ENCODE measurements around the gene ZNF750.

ZNF750 gene

DNA sequence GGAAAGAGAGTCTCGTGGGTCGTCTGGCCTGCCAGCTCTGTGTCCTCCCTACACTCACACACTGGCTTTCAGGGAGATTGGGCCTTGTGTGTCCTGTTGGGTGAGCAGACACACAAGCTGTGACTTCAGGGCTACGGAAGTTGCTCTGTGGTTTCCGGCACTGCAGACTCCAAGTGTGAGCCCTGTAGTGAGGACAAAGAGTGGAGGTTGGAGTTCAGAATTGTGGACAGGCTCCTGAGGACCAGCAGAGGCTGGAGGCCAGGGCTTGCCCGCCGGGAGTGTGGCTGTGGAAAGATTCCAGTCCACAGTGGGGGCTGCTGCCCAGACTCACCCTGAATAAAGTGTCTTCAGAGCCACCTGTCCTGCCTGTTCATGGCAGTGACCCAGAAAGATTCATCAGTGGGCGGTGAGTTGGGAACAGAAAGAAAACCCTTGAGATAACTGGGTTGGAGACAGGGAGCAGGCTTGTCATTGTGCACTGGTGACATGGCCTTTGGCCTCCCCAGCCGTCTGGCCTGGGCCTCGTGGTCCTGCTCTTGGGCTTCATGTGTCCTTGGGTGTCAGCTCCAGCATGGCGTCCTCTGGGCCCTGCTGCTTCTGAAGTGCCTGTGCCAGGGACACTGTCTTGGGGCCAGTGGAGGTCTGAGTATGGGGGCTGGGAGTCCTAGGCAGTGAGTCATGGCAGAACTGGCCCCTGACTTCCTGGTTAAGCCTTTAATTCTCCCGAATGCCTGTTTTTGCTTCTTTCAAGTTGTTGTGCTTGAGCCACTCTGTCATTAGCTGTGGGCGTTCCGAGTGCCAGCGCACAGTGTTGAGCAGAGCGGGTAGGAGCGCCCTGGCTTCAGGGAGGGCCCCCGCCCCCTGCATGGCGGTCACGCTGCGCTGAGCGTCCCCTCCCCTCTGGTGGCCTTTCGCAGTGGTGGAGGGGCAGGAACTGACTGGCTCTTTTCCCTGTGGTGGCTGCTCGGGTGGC is 19.9 kb upstream of the ZNF750 start:
- DNase-seq = peak; percentile 70

- no peak for DNase-seq
These were observed 18.7 kb upstream of the ZNF750 start for GRCh38 chr17:82858376-82859126.

DNA sequence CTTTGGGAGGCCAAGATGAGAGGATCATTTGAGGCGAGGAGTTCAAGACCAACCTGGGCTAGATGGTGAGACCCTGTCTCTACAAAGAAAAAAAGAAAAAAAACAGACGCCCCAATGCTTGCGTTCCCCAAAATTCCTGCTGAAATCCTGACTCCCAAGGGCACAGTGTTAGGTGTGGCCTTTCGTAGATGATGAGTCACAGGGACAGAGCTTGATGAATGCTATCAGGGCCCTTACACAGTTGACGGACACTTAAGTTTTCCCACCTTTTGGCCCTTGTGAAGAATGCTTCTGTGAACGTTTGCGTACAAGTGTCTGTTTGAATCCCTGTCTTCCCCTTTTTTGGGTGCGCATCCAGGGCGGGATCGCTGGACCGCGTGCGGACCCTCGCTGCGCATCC is 16.5 kb upstream of the ZNF750 start:
- DNase-seq = no peak

DNA sequence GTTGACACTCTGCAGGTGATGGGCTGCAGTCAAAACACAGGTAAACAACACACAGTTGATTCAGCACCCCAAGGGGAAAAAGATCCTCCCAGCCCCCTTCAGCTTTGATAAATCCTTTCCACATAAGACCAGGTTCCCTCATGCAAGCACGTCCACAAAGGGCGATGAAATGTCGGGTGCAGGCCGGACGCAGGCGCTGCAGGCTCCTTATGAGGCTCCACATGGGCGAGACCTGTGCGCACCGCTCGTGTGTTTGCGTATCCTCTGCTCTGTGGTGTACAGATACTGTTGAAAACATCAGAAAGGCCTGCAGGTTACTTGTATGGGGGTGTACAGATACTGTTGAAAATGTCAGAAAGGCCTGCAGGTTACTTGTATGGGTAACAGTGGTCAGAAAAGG is 14.4 kb upstream of the ZNF750 start:
- no peak for DNase-seq

DNA sequence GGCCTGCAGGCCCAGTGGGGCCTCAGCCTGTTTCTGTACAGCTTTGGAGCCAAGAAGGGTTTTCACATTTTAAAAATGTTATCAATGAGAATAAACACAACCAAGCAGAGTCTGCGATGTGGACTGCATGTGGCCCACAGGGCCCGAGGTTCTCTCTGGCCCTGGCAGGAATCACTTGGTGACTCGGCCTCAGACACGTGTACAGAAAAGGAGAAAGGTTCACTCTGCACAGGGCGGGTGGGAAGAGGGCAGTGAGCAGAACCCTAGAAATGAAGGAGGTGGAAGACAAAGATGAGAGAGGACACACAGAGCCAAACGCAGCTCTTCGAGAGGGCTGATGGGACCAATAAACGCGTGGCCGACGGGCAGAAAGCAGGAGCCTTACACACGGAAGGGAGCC is 11.6 kb upstream of the ZNF750 start:
- DNase-seq = no peak

DNA sequence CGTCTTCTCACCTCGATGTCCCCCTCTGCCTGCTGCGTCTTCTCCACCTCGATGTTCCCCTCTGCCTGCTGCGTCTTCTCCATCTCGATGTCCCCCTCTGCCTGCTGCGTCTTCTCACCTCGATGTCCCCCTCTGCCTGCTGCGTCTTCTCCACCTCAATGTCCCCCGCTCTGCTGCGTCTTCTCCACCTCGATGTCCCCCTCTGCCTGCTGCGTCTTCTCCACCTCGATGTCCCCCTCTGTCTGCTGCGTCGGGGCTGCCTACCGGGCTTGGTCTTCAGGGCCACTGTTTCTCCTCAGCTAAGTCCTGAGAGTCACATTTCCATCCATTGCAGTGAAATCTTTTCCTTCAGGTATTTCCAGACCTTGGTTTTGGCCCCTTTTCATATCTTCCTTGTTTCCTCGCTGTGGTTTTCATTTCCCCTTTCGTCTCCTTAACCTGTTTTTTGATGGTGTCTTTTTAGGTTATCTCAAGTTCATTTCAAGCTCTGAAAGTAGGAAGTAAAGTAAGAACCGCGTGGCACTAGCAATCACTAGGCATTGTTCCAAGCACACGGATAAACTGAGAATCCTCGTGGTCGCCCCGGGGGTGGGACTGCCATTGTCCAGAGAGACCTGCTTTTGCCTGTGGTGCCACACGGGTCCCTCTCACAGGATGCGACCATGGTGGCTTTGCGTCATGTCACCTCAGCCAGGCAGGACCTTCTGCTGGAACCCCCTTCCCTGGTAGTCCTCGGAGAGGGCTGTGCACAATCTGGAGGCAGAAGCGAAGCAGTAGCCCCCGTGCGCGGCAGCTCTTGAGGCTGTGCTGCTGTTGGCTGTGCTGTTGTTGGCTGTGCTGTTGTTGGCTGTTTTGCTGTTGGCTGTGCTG is 9.5 kb upstream of the ZNF750 start:
- DNase-seq = peak; percentile 41

DNA sequence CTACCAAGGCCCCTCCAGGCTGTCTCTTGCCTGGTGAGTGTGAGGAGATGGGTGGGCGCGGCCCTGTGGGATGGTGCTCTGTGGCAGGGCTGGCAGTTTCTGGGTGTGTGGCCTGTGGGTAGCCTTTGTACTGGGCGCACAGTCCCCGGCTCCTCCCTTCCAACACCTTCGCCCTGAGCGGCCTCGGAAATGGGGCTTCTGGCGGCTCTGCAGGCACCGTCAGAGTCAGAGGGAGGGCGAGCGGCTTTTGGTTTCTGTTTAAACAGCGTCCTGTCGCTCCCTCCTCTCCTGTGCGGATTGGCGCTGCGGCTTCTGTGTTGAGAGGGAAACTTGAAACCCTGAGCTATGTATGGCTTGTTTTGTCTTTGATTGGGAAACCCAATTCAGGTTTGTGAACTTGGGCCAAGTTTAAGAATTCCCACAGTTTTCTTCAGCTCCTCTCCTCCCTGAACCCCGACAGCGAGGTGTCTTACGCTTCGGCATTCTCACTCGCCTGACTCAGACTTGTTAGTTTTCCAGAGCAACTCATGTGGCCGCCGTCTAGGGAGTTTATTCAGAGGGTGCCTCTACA is 8.3 kb upstream of the ZNF750 start:
- DNase-seq = peak; percentile 22

DNA sequence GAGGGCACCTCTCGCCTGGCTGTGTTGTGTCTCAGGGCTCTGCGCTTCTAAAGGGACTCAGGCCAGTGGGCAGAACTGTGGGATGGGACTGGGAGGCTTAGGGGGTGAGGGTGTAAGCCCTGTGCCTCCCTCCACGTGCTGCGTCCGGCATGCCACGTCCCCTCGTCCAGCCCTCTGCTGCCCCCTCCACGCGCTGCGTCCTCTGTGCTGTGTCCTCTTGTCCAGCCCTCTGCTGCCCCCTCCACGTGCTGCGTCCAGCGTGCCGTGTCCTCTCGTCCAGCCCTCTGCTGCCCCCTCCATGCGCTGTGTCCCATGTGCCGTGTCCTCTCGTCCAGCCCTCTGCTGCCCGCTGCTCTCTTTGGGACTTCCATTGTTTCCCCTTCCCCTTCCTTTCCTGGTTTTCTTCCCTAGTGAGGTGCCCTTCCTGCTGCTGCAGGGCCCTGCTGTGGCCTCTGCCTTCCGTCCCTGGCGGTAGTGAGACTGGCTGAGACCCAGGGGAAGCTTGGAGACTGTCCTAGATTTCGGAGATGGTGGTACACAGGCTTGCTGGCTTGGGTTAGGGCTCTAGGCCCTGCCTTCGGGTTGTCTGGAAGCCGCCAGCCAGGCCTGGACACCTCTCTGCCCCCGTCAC is 6.4 kb upstream of the ZNF750 start:
- DNase-seq = no peak

DNA sequence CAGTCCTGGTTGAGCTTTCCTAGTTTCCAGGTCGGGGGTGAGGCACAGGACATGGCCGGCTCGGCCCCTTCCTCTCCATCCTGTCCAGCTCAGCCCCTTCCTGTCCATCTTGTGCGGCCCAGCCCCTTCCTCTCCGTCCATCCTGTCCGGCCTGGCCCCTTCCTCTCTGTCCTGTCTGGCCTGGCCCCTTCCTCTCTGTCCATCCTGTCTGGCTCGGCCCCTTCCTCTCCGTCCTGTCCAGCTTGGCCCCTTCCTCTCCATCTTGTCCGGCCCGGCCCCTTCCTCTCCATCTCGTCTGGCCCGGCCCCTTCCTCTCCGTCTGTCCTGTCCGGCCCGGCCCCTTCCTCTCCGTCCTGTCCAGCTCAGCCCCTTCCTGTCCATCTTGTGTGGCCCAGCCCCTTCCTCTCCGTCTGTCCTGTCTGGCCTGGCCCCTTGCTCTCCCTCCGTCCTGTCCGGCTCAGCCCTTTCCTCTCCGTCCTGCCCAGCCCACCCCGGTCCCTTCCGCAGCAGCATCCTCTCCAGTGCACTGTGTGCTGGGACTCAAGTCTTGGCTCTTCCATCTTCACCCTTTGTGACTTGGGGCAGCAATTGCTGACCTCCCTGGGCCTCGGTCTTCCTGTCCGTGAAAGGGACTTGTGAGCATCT is 5.5 kb upstream of the ZNF750 start:
- no peak for DNase-seq

DNA sequence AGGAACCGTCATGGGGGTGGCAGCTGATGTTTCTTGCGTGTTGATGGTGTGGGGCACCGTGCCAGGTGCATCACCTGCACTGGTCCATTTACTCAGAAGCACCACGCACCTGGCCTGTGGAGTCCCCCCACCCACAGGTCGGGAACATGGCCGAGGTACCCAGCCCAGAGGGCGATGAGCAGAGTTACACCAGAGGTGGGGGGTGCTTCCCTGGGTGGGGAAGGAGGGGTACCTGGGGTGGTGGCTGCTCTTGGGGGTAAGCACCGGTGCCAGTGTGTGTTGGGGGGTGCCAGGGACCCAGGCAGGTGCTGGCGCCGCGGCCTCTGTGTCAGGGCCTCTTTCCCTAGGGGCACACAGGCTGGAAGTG is 5.0 kb upstream of the ZNF750 start:
- no peak for DNase-seq

DNA sequence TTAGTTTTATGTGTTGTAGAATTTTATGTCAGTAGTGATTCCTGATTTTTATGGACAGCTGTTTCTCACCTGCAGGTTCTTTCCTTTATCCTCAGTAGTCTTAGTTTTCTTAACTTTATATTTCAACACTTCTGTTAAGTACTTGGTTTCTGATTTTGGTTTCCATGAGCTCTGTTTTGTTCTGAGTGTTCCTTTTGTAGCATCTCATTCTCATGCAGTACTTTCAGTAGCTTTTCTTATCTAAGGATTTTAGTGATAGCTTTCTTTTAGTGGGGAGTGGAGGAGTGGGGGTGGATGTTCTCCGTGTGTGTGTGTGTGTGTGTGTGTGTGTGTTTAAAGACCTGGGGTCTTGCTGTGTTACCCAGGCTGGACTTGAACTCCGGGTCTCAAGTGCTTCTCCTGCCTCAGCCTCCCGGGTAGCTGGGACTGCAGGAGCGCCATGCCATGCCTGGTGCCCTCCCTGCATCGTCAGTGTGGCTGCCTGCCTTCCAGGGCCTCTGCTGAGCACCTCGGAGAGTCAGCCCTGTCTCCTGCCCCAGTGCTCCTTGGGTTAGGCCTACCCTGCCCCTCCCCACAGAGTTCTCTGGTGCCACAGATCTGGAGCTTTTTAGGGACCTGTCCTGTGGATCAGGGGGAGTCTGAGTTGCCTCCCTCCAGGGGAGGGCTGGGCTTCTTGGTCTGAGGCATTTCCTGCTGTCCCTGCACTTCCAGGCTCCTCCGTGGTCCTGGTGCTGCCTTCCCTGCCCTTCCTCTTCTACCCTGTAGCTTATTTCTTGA is 4.3 kb upstream of the ZNF750 start:
- DNase-seq = no peak

DNA sequence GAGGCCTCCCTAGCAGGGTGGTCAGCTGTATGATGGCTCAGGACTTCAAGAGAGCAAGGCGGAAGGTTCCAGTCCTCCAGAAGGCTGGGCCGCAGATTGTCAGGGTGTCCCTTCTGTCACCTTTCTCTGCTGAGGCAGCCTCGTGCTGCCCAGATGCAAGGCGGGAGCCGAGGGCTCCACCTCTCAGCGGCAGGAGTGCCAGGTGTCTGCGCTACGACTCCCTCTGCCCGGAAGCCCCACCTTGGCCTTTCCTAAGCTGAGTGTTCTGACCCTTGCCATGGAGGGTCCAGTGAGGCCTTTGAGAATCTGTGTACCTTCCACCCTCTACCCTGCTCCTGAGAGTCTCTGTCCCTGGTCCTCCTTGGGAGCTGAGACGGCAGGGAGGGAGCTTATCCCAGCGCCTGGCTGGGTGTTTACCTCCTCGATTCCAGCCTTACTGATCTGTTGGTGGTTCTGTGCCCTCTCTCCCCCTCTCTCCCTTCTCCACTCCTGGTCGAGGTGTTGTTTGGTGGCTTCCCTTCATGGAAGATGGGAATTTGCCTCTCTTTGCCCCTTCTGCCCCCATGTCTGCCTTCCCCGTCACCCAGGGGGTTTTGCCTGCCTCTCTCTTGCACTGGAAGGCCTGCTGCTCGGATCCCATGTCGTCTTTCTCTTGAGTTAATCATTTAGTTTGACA is 2.2 kb upstream of the ZNF750 start:
- DNase-seq = no peak

DNA sequence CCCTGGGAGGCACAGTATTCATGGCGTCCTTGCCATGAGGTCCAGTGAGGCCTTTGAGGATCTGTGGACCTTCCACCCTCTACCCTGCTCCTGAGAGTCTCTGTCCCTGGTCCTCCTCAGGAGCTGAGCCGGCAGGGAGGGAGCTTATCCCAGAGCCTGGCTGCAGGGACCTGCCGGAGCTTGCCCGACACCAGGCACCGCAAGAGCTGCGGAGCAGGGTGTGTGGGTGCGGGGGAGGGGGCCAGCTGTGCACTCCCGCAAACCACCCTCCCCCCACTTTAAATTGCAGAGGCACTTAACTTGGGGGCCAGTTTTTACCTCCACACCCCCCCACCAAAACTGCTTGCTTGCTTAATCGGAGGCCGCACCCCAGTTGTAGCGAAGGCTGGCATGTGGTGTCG is 609 bp upstream of the ZNF750 start:
- DNase-seq = no peak

GRCh38 chr17:82838386-82839063 is 1.3 kb downstream of the ZNF750 start:
- DNase-seq = peak; percentile 63

DNA sequence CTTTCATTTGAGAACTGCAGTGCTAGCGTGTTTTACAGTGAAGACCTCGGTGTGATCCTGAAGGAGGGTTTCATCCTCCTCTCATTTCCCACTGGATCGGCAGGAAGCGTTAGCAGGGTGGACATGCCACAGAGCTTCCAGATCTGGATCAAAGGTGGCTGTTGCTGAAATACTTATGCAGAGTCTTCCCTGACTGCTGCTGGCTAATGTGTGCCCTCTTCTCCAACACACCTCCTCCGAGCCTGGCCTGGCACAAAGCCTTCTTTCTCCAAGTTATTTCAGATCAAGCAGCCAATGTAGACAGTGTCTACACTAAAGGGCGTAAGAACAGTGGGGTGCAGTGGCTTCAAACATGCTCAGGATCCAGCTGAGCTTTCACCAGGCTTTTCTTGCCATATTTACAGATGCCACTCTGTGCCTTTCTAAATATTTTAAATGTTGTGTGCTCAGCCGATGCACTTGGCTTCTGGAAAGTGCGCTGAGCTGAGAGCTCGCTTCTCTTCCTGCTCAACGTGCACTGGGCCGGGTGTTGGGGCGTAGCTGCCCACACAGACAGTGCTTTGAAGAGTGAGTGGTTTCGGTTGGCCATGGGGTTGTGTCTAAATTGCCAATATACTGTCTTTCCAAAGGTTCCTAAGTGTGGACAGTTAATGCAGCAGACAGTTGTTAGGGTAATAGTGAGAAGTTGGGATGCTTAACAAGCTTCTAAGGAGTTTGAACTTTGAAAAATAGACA is 2.1 kb downstream of the ZNF750 start:
- no peak for DNase-seq

DNA sequence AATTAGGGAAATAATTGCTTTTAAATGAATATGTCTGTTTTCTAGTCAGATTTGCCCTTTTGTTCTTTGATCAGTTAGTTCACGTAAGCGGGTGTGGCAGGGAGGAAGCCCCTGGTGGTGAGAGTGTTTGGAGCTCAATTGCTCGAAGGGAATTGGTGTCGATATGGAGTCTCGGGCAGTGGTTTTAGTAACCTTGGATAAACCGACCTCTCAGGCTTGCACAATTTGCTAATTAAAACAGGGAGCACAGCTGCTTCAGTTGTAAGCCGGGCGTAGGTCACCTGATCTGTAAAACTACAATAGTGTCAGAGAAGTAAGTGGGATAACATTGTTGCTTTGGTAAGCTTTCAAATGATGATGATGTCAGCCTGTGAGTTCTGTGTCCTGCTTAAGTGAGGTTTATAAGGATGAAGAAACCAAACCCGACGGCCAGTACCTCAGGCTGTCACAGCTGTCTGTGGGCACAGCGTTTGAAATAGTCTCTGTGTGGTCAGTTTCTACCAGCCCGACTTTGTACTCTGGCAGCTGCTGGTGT is 2.9 kb downstream of the ZNF750 start:
- no peak for DNase-seq

DNA sequence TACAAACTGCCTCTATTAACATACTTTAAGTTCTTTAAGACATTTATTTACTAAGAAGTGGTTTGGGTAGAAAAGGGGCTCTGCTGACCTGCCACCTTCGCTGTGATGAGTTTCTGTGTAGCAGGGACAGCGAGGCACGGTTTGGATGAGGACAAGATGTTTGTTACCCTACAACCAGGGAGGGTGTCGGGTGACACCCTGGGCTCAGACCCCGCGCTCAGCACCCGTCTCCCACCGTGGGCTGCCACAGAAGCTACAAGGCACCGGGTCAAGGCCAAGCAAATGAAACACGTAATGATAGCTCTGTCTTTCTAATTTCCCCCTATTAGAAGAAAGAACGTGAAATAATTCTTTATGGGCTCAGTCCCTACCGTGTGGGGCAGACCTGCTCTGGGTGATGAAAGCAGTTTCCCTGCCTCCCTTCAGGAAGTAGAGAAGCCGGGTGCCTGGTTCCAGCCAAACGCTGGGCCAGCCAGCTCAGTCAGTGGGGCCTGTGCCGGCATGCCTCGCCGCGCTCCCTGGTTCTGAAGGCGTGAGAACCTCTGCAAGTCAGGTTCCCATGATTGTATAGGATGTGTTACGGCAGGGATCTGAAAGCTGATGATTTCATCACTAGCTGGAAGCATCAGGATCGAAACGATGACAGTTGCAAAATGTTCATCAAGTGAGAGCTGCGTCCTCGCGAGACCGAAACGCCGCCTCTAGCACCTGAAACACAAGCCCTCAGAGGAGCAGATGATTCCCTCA is 3.9 kb downstream of the ZNF750 start:
- DNase-seq = no peak

GRCh38 chr17:82835122-82835521 is 4.7 kb downstream of the ZNF750 start:
- DNase-seq = no peak

All from hematopoietic multipotent progenitor cell treated with erythropoietin and hydrocortisone succinate and interleukin-3 and kit ligand, for 6 days (in vitro differentiated cells).